ENCODE data around the gene MYBPC1. TPM values are rescaled to one million over a fixed set of nuclear protein-coding genes. Genes with fewer than 3 reads are reported as not detected.

MYBPC1 gene
- total and polyA plus RNA-seq, 2 of the 13 experiments (the other 11 are each of a cell fraction or from before 2014, with no cell fraction given): 0.31 to 0.53 TPM

DNA sequence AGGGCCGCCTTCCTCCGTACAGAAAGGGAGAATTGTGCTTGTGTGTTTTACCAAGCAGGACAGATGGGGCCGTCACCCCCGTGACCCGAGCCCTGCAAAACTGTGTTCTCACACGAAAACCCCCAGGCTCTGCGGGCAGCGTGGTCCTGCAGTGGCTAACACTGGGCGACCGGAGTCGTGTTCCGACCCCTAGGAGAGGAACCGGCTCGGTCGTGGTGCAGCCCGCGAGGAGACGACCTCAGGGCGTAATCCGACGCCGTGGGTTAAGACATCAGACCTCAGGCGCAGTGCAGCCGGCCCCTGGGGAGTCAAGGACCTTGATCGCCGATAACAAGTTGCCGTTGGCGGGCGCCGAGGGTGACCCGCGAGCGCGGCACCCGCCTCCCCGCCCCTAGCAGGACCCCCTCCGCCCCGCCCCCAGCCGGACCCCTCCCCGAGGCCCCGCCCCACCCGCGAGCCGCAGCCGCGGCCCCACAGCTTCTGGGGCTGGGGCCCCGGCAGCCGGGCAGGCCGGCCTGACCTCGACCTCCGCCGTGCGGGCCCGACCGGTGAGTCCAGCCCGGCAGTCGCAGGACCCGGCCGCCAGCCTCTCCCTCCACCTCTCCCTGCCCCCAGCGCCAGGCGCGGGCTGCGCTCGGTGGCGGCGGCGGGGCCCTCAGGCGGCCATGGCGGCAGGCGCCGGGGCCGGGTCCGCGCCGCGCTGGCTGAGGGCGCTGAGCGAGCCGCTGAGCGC lies 102.6 kb downstream of the MYBPC1 start, which contains the start of gene CHPT1 (continued):
- TF ChIP-seq HES4 (CRISPR knock-in tag; IDR thresholded peaks at IDR 0.05; ENCODE audit: borderline replicate concordance): peak; percentile 75
- TF ChIP-seq ZNF577 (CRISPR knock-in tag; IDR thresholded peaks at IDR 0.05; ENCODE audit: borderline replicate concordance, low read depth): no peak
- peak; percentile 55; the same call in 1 of the 2 replicates for TF ChIP-seq TEF (CRISPR knock-in tag; IDR thresholded peaks at IDR 0.05)
- TF ChIP-seq, protein P1, sequence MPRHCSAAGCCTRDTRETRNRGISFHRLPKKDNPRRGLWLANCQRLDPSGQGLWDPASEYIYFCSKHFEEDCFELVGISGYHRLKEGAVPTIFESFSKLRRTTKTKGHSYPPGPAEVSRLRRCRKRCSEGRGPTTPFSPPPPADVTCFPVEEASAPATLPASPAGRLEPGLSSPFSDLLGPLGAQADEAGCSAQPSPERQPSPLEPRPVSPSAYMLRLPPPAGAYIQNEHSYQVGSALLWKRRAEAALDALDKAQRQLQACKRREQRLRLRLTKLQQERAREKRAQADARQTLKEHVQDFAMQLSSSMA (CRISPR knock-in tag; IDR thresholded peaks at IDR 0.05): 0 out of 2 replicates have a peak, but pooled peaks have one; percentile 14
- TF ChIP-seq ZNF3 (CRISPR knock-in tag; IDR thresholded peaks at IDR 0.05): no peak
- no peak for TF ChIP-seq MEIS1 (CRISPR knock-in tag; IDR thresholded peaks at IDR 0.05; ENCODE audit: borderline replicate concordance)
- TF ChIP-seq FOXA3 (CRISPR knock-in tag; IDR thresholded peaks at IDR 0.05): no peak; the same call in none of the 2 replicates
- TF ChIP-seq ONECUT2 (CRISPR knock-in tag; IDR thresholded peaks at IDR 0.05): 0 out of 2 replicates have a peak, but pooled peaks have one; percentile 52
- TF ChIP-seq FOXO4 (CRISPR knock-in tag; conservative IDR thresholded peaks at IDR 0.05): no peak
- TF ChIP-seq MTF2 (CRISPR knock-in tag; IDR thresholded peaks at IDR 0.05; ENCODE audit: borderline replicate concordance): no peak
- TF ChIP-seq MXI1 (IDR thresholded peaks at IDR 0.05; ENCODE audit: borderline replicate concordance, low read depth, low read length): peak; percentile 8; the same call in 2 of the 3 replicates
- TF ChIP-seq RBM39 (IDR thresholded peaks at IDR 0.05; ENCODE audit: low read depth, low read length, poor library complexity, severe bottlenecking): no peak
- 0 out of 2 replicates have a peak, but pooled peaks have one; percentile 31 for TF ChIP-seq DZIP1 (CRISPR knock-in tag; IDR thresholded peaks at IDR 0.05)
- TF ChIP-seq ZNF230 (CRISPR knock-in tag; IDR thresholded peaks at IDR 0.05): no peak
- no peak; the same call in 1 of the 2 replicates for TF ChIP-seq MIXL1 (CRISPR knock-in tag; IDR thresholded peaks at IDR 0.05)
- TF ChIP-seq, protein P2, sequence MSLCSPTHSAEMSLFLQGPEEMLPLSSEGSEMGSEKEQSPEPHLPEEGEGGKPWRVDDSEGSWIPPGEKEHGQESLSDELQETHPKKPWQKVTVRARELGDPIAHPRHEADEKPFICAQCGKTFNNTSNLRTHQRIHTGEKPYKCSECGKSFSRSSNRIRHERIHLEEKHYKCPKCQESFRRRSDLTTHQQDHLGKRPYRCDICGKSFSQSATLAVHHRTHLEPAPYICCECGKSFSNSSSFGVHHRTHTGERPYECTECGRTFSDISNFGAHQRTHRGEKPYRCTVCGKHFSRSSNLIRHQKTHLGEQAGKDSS (CRISPR knock-in tag; IDR thresholded peaks at IDR 0.05; ENCODE audit: borderline replicate concordance, low read depth): no peak
- no peak for TF ChIP-seq CBX2 (IDR thresholded peaks at IDR 0.05; ENCODE audit: low read depth, low read length)
- no peak; the same call in 1 of the 2 replicates for TF ChIP-seq CBX2 (CRISPR knock-in tag; IDR thresholded peaks at IDR 0.05; ENCODE audit: low read depth)
- TF ChIP-seq TCF7 (IDR thresholded peaks at IDR 0.05; ENCODE audit: low read depth): no peak
- TF ChIP-seq, protein P3, sequence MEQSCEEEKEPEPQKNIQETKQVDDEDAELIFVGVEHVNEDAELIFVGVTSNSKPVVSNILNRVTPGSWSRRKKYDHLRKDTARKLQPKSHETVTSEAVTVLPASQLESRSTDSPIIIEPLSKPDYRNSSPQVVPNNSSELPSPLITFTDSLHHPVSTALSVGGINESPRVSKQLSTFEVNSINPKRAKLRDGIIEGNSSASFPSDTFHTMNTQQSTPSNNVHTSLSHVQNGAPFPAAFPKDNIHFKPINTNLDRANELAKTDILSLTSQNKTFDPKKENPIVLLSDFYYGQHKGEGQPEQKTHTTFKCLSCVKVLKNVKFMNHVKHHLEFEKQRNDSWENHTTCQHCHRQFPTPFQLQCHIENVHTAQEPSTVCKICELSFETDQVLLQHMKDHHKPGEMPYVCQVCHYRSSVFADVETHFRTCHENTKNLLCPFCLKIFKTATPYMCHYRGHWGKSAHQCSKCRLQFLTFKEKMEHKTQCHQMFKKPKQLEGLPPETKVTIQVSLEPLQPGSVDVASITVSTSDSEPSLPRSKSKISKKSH (CRISPR knock-in tag; IDR thresholded peaks at IDR 0.05; ENCODE audit: borderline replicate concordance): no peak
- TF ChIP-seq FOXM1 (CRISPR knock-in tag; IDR thresholded peaks at IDR 0.05): no peak
